C4-2B (cell line): ENCODE measurements around the gene SPAG9.

Experiments
- CTCF ChIP-seq: fragments of 450-650 bp; conservative IDR thresholded peaks from 2 replicates; pipeline ENCODE4 v1.5.1; 2017; ENCODE audit warnings: mild to moderate bottlenecking
- ZFX ChIP-seq: fragments of 450-650 bp; IDR thresholded peaks from 2 replicates; pipeline ENCODE4 v1.6.1; 2017

DNA sequence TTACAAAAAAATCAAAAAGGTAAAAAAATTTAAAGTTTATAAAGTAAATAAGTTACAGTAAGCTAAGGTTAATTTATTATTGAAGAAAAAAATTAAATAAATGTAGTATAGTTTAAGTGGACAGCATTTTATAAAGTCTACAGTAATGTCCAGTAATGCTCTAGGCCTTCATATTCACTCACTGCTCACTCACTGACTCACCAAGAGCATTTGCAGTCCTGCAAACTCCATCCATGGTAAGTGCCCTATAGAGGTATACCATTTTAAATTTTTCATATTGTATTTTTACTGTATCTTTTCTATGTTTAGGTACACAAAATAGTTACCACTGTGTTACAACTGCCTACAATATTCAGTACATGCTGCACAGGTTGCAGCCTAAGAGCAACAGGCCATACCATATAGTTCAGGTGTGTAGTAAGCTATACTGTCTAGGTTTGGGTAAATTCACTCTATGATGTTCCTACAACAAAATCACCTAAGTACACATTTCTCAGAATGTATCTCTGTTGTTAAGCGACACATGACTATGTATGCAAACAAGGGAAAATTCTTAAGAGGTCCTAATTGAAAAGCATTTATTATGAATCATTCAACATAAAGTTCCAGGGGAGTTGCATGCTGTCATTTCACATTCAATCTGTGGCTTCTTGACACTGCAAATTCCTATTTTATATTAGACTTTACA lies 92.3 kb downstream of the SPAG9 start:
- no peak for TF ChIP-seq CTCF
- TF ChIP-seq ZFX, result no peak
